Measurements from ENCODE around the gene STK39.
A peak's percentile ranks its signal among the peaks of the same experiment; 100 is the strongest.

Gene STK39

DNA sequence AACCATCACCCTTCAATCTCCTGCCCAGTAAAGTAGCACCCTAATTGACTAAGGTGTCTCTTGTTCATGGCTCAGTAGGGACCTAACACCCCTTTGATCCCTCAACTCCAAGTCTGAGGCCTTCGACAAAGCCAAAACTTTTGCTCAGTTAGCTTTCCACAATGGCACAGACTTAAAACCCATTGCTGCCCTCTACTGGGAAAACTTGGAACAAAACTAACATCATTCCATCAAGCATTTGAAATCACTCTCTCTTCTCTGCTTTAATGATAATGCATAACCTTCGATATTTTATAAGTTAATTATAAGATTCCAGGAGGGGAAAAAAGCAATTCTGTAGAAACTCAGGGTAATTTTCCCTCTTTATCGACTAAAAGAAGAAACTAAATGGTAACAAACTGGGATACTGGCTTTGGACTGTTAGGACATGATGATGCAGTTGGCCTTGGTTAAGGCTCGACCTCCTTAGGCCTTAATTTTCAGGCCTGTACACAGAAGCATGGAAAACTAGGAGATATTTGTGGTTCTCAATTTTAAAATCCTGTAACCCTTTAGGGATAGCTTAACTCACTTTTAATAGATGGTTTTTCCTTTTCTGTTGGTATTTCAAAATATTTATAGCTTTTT lies 127.8 kb downstream of the STK39 start:
- TF ChIP-seq, protein P1, sequence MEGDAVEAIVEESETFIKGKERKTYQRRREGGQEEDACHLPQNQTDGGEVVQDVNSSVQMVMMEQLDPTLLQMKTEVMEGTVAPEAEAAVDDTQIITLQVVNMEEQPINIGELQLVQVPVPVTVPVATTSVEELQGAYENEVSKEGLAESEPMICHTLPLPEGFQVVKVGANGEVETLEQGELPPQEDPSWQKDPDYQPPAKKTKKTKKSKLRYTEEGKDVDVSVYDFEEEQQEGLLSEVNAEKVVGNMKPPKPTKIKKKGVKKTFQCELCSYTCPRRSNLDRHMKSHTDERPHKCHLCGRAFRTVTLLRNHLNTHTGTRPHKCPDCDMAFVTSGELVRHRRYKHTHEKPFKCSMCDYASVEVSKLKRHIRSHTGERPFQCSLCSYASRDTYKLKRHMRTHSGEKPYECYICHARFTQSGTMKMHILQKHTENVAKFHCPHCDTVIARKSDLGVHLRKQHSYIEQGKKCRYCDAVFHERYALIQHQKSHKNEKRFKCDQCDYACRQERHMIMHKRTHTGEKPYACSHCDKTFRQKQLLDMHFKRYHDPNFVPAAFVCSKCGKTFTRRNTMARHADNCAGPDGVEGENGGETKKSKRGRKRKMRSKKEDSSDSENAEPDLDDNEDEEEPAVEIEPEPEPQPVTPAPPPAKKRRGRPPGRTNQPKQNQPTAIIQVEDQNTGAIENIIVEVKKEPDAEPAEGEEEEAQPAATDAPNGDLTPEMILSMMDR (IDR thresholded peaks at IDR 0.05; ENCODE audit: low read depth, low read length) = peak; percentile 63
- H3K4me3 ChIP-seq (replicated peaks in 1 of 2; ENCODE audit: low read depth in 2 of 2, low read length in 2 of 2) = no peak overlapping the region
- peak; percentile 80 to 87 for DNase-seq (ENCODE audit: low read depth in 2 of 2)

DNA sequence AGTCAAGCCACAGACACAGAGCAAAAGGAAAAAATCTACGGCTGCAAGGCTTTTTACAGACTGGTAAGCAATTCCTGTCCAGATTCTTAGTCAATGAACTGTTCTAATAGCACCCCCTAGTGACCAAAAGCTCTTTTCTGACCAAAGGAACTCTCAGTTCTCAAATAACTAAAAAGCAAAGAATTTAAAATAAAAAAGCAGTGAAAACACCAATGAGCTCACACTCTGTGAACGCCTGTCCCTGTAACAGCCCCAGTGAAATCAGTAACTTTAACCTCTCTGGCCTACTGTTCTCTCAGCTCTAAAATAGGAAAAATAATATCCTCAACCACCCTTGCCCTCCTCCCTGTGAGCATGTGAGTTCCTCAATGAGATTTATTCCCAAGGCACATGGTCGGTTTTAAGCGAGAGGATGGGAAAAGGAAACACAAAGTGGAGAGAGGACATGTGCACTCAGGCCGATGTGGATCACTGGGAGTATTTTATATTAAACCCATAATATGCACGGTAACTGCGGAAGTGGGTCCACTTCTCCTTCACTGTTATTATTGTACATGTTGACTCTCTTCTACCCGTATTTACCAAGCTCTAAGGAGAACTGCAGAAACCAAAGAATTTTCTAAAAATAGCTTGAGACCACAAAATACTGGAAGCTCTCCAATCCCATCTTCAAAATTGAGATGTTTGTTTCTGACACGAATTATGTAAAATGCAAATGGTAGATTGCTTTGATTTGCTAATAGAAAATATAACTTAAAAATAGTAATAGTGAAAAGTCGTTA lies 128.5 kb downstream of the STK39 start:
- no peak overlapping the region for H3K4me3 ChIP-seq (replicated peaks in 1 of 2; ENCODE audit: low read depth in 2 of 2, low read length in 2 of 2)
- peak; percentile 86 to 89 for DNase-seq (ENCODE audit: low read depth in 2 of 2)
- TF ChIP-seq, protein P1 (IDR thresholded peaks at IDR 0.05; ENCODE audit: low read depth, low read length) = peak; percentile 50

DNA sequence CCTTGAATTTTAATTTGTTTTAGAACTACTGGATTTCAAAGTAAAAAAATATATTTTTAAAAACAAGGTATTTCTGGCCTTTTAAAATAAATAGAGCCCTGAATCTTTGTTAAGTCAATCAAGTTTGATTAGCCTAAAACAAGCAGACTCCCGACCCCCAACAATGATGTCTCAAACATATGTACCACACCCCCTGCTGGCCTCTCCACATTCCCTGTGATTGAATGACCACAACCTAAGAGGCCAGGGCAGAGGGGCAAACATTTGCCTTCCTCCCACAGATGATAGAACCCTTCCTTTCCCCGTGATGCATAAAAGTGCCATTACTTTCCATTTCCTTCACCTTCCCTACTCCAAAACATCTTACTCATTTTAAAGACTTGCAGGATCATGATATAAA lies 130.9 kb downstream of the STK39 start:
- no peak for DNase-seq (ENCODE audit: low read depth in 2 of 2)
- TF ChIP-seq, protein P1 (IDR thresholded peaks at IDR 0.05; ENCODE audit: low read depth, low read length) = no peak
- no peak overlapping the region for H3K4me3 ChIP-seq (replicated peaks in 1 of 2; ENCODE audit: low read depth in 2 of 2, low read length in 2 of 2)

DNA sequence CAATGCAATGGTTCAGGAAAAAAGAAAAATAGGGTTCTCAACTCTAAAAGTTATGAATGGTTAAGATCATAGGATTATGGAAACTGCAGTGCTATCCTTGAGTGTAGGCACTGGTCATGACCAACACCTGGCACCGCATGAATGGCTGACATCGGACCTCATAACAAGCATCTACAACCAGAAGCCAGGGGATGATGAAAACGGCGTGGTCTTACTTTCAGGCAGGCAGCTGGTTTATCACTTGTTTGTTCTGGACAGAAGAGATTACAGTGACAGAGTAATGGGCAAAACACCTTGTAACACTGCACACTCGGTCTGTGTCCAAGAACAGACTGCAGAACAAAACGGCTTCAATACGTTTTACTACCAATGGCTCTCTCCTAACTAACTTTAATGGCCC lies 132.8 kb downstream of the STK39 start:
- H3K4me3 ChIP-seq (replicated peaks in 1 of 2; ENCODE audit: low read depth in 2 of 2, low read length in 2 of 2) = no peak overlapping the region
- DNase-seq (ENCODE audit: low read depth in 2 of 2) = no peak
- TF ChIP-seq, protein P1 (IDR thresholded peaks at IDR 0.05; ENCODE audit: low read depth, low read length) = no peak

DNA sequence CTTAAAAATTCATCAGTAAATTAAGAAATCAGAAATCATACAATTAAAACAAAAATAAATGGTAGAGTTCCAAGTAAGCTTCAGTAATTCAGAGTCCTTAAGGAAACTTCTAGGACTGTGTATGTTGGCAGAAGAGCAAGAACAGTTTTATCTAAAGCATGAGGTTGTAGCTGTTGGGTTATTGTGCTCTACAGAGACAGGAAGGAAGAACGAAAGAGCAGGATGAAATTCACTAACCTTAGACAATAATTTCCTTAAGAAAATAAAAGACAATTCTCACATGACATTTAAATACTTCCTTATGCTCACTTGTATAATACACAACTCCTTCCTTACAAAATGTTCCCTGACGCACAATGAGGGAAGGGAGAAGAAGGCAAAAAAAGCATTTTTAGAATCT lies 133.4 kb downstream of the STK39 start:
- DNase-seq (ENCODE audit: low read depth in 2 of 2) = peak; percentile 34 to 72
- no peak overlapping the region for H3K4me3 ChIP-seq (replicated peaks in 1 of 2; ENCODE audit: low read depth in 2 of 2, low read length in 2 of 2)
- TF ChIP-seq, protein P1 (IDR thresholded peaks at IDR 0.05; ENCODE audit: low read depth, low read length) = no peak

DNA sequence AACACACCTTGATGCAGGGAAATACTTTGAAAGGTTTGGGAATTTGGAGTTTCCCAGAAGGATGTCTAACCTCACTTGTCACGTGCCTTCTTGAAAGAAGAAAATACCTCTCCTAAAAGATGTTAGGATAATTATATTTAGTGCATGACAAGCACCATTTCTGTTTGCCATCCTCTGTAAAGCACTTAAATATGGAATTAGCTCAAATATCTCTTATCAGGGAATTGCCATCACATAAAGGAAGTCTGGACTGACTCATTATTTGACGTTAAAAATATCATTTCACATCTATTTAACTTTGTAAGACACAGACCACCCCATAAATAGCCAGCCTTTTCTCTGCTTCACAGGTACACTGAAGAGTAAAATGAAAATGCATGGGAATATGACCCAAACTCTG lies 140.1 kb downstream of the STK39 start:
- TF ChIP-seq, protein P1 (IDR thresholded peaks at IDR 0.05; ENCODE audit: low read depth, low read length) = no peak
- DNase-seq (ENCODE audit: low read depth in 2 of 2) = no peak
- no peak overlapping the region for H3K4me3 ChIP-seq (replicated peaks in 1 of 2; ENCODE audit: low read depth in 2 of 2, low read length in 2 of 2)
